Suppressor macrophage (primary cell): ENCODE measurements around the gene CNIH3.
"Not testable (repeated sequence)": the region's sequence is repeated elsewhere in the genome, so short reads cannot be mapped to it uniquely, and the experiment has no call there.

ENCODE experiments used
- DNase-seq, 4 experiments: peaks; one replicate each; pipeline ENCODE4 v3.0.0-alpha.2; 2020 to 2022

The CNIH3 gene

DNA sequence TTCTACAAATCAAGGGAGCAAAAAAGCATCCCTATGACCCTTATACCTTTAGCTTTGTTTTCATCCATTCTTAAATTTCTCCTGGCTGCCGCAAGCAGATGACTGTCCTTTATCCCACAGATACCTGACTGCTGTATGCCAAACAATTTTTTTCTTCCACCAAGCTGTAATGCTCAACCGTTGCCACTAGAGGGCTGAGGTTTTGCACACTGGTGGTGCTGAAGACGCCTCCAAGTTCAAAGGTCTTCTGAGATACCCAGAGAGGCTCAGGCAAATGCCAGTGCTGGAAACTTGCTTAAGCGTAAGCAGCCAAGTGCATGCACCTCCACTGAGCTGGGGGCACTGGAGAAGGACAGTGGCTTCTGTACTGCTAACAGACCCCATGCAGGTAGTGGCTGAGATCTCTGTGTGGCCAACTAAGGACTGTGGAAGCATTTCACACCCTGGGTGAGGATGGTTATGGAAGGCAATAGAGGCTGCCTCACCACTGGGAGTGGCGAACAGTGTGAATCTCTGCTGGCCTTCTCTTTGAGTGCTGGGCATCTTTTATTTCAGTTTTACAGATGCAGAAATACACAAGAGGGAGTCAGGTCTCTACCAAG lies 28.5 kb downstream of the CNIH3 start:
- DNase-seq, result peak; percentile 60 to 75 (median 68)

- DNase-seq, result no peak
Observed at GRCh38 chr1:224647449-224647848, 31.3 kb downstream of the CNIH3 start.

GRCh38 chr1:224650290-224650689 lies 34.2 kb downstream of the CNIH3 start:
- DNase-seq, result no peak

DNA sequence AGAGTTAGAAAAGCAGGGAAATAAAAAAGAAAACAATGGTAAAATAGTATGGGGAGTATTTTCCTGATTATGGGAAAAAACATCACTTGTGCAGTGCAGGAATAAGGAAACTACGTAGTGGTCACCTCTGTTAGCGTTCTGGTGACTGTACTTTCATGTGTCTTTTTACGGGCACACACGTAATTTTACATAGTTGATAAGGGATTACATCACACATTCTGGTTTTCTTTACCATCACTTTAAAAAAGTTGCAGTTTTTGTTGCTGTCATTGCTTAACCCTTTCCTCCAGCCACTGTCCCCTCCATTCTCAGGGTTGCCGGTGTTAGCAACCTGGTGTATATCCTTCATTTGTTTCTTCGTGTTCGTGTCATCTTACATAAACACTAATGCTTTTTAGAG lies 35.1 kb downstream of the CNIH3 start:
- DNase-seq, result no peak

GRCh38 chr1:224656392-224656791 lies 40.3 kb downstream of the CNIH3 start:
- DNase-seq, result peak in 3 of 4 experiments; percentile 14 to 30 (median 28)

DNA sequence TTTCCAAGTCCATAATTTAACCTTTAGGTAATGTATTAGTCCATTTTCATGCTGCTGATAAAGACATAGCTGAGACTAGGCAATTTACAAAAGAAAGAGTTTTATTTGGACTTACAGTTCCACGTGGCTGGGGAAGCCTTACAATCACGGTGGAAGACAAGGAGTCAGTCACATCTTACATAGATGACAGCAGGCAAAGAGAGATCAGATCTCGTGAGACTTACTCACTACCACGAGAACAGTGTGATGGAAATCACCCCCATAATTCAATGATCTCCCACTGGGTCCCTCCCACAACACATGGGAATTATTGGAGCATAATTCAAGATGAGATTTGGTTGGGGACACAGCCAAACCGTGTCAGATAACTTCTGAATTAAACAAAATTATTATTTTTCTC lies 44.0 kb downstream of the CNIH3 start:
- DNase-seq, result no peak

GRCh38 chr1:224662870-224663269 lies 46.8 kb downstream of the CNIH3 start:
- DNase-seq, result no peak

DNA sequence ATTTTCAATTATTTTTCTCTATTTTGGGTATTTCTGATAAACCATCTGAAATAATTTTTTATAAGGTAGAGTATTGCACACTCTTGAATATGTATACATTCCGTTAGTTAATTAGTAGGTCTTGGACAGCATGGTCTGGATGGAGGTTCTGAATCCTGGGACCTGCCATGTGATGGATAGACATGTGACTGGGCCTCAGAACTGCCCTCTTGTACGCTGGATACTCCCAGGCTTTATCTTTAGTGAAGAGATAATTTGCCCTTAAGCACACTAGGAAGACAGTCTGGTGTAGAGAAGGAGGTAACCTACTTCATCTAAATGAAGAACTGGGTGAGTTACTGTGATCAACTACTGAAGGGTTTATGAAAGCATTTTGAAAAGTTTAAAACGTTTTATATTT lies 48.9 kb downstream of the CNIH3 start:
- DNase-seq, result no peak

- no peak for DNase-seq
Observed at GRCh38 chr1:224666078-224666477, 50.0 kb downstream of the CNIH3 start.

DNA sequence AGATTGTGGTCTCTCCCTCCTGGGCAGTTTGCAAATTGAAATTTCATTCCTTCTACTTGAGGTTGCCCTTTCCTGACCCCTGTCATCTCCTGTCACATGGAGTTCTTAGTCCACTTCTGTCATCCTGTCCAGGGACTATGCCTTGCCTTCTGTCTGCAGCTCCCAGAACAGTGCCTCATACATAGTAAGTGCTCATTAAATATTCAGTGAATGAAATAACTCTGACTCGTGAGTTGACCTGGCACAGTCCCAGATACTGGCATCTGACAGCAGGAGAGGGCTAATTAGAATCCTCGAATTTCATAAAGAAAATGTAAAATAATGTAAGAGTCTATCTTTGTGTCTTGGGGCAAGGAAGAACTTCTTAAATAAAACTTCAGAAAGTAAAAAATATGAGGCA lies 50.8 kb downstream of the CNIH3 start:
- DNase-seq, result peak in 1 of 4 experiments; percentile 6

DNA sequence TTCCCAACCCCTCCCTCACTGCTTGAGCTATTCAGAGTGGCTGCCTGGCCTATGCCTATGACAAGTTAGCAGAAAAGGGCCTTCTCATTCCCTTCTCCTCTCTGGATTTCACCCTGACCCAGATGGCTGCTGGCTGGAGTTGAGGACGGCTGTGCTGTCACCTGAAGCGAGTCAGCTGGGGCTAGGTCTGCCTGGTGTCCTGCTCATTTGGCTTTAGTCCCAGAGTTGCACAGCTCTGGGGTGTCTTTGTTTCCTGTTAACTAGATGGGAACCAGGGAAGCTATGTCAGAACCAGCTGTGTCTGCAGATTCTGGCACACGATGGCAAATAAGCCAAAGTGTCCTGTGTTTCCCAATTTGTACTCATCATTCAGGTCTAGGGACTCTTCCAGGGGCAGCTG lies 52.9 kb downstream of the CNIH3 start:
- no peak for DNase-seq

GRCh38 chr1:224669403-224669802 lies 53.3 kb downstream of the CNIH3 start:
- no peak for DNase-seq

DNA sequence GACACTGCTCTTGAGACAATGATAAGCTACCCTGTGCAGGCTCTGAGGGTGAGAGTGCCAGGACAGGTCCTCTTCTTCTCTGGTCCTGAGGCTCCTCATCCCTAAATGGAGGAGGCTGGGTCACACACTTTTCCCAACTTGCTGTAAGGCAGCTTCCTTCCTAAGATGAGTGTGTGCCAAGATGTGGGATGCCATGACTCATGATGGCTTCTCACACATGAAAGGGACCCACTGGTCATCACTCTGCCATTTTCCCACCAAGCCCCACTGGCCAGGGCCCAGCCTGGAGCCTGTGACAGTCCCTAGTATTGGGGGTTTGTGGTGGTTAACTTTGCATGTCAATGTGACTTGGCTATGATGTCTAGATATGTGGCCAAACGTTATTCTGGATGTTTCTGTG lies 54.4 kb downstream of the CNIH3 start:
- DNase-seq, result peak in 2 of 4 experiments; percentile 20 to 22

DNA sequence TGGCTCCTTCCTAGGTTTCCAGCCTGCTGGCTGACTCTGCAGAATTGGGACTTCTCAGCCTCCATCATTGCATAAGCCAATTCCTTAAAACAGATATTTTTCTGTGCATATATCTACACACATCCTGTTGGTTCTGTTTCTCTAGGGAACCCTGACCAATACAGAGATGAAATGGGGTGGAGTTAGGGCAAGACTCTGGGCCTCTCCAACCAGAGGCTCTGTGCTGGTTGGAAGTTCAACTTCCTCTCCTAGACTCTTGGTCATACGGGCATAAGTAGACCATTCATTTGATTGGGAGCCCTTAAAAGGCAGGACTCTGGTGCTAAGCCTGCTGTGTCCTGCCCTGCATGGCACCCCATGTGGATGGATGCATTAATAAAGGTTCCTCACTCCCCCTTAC lies 55.0 kb downstream of the CNIH3 start:
- DNase-seq, result peak in 3 of 4 experiments; percentile 44 to 59 (median 56)

DNA sequence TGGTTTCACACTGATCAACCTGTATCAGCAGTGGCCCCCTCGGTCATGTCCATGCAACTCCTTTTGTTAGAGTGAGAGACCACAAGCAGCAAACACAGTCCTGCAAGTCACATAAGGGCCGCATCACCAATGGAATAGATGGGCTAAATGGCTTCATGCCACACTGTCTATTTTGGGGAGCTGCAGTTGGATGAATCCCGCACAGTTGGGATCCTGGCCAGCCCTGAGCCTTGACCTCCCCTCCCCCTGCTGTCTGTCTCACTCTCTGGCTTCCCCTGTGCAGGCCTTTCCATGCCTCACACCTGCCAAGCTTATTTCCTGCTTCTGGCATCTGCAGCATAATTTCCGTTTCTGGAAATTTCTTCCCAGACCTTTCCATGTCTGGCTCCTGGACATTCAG lies 57.0 kb downstream of the CNIH3 start:
- DNase-seq, result no peak

GRCh38 chr1:224675590-224675989 lies 59.5 kb downstream of the CNIH3 start:
- DNase-seq, result no peak

DNA sequence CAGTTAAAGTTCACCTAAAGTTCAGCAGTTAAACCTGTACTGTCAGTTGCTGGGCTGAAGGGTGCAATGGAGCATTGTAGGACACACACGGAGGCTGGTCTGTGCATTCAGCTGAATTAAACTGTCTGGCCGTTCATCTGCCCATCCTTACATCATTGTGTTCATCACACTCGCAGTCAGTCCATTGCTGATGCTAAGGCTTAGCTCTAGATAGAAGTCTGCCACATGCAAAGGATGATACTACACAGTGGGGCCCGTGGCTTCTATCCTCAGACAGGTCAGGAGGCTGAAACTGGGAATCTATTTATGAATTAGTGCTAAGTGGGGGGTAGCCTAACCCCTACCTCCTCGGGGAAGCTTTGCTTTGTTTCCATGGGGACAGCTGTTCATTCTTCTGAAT lies 60.4 kb downstream of the CNIH3 start:
- no peak for DNase-seq

DNA sequence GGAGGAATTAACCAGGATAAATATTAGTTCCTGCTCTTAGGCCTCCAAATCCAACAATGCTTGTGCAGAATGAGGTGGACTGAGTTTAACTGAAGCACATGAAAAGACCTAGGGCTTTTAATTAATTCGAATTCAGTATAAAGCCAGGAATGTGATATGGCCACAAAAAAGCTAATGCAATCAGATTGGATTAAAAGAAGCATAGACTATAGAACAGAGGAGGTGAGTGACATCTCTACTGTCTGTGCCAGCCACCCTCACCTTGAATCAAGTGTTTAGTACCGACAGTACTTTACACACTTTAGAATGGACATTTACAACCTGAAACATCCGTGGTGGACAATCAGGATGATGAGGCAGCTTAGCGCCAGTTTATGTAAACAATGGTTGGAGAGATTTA lies 62.1 kb downstream of the CNIH3 start:
- DNase-seq, result no peak

DNA sequence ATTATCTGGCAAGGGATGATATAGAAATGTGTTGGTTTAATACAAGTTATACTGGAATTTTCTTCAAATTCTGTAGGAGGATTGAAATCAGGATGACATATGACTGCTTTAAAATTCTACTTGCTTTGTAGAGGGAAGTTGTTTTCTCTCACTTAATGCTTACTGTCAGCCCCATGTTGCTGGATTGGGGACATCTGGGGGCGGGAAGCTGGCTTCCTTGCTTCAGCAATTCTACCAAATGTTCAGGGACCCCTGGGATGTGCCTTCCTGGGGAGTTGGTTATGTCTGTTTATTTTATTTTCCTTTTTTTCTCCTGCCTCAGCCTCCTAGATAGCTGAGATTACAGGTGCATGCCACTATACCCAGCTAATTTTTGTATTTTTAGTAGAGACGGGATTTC lies 63.5 kb downstream of the CNIH3 start:
- DNase-seq, result peak in 3 of 4 experiments; percentile 44 to 55 (median 47)

- DNase-seq, result no peak
Observed at GRCh38 chr1:224681816-224682215, 65.7 kb downstream of the CNIH3 start.

DNA sequence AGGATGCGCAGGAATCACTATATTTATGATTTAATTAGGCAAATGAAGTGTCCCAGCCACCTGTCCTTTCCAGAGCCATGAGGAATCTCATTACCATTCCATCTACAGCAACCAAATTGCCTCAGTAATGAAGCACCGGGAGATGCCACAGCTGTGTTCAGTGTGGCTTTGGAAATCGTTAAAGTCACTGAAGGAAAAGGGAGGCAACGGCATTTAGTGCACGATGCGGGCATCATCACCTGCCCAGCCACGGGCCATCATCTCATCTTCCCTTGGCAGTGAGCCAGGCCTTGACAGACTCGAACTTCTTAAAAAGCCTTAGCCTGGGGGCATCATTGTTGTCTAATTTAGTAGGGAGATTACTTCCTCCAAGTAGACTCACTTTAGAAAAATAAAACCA lies 67.8 kb downstream of the CNIH3 start:
- DNase-seq, result no peak

GRCh38 chr1:224684979-224685425 lies 68.9 kb downstream of the CNIH3 start:
- DNase-seq, result peak; percentile 41 to 75 (median 49)

- DNase-seq, result not testable (repeated sequence)
Observed at GRCh38 chr1:224686140-224686539, 70.0 kb downstream of the CNIH3 start.

- no peak for DNase-seq
Observed at GRCh38 chr1:224687465-224687864, 71.3 kb downstream of the CNIH3 start.

- DNase-seq, result no peak
Observed at GRCh38 chr1:224689374-224689773, 73.3 kb downstream of the CNIH3 start.
